ENCODE results near the gene SRXN1. TPM values are rescaled to one million over a fixed set of nuclear protein-coding genes. Genes with fewer than 3 reads are reported as not detected.

Gene SRXN1
- total RNA-seq, 4 donors from 2014 or later: 36.9 to 57.1 (median 38.0) TPM

GRCh38 chr20:655726-656624, 3.0 kb upstream of the SRXN1 start:
- no peak for ATAC-seq
- Histone ChIP-seq H3K4me1 (peaks cover 3 to 31% (median 9%) of the 10 kb centered on the region in 3 donors), H3K27me3 (peaks cover 36% of the 10 kb centered on the region), H3K27ac (no peak overlapping the region), H3K36me3 (peaks cover 0 to under 1% of the 10 kb centered on the region in 2 donors), H3K4me3 (no peak overlapping the region), H3K9me3 (no peaks in the 10 kb centered on the region)
- TF ChIP-seq POLR2A (IDR thresholded peaks at IDR 0.05) (no peak), CTCF (IDR thresholded peaks at IDR 0.05) (no peak), POLR2AphosphoS5 (IDR thresholded peaks at IDR 0.05) (no peak), EP300 (IDR thresholded peaks at IDR 0.05) (no peak)
- WGBS, 2 donors (ENCODE audit: low coverage in 1 of 2): 69 to 79% methylated on average over 8 to 11 of the region's 11 CpGs

GRCh38 chr20:654417-654750, 1.4 kb upstream of the SRXN1 start:
- H3K4me1 ChIP-seq: peaks cover 3 to 32% (median 9%) of the 10 kb centered on the region in 3 donors
- H3K9me3 ChIP-seq: no peaks in the 10 kb centered on the region
- no peak for ATAC-seq
- no peak overlapping the region for H3K4me3 ChIP-seq
- peaks cover 20% of the 10 kb centered on the region for H3K27me3 ChIP-seq
- no peak overlapping the region for H3K27ac ChIP-seq
- WGBS, 2 donors (ENCODE audit: low coverage in 1 of 2): 79 to 94% methylated on average over 3 of the region's 3 CpGs
- H3K36me3 ChIP-seq: peaks cover 0 to 16% of the 10 kb centered on the region in 2 donors
- TF ChIP-seq POLR2A (IDR thresholded peaks at IDR 0.05) (no peak), POLR2AphosphoS5 (IDR thresholded peaks at IDR 0.05) (no peak), EP300 (IDR thresholded peaks at IDR 0.05) (no peak), CTCF (IDR thresholded peaks at IDR 0.05) (no peak)

GRCh38 chr20:653590-654416, 803 bp upstream of the SRXN1 start:
- Histone ChIP-seq H3K36me3 (peaks cover 0 to 22% of the 10 kb centered on the region in 2 donors), H3K27me3 (peaks cover 14% of the 10 kb centered on the region), H3K9me3 (no peaks in the 10 kb centered on the region), H3K4me3 (peak overlapping the region; percentile 74 to 87), H3K4me1 (peaks cover 3 to 32% (median 9%) of the 10 kb centered on the region in 3 donors), H3K27ac (peak overlapping the region; percentile 68 to 92 (median 88))
- no peak for ATAC-seq
- TF ChIP-seq CTCF (IDR thresholded peaks at IDR 0.05) (no peak), EP300 (IDR thresholded peaks at IDR 0.05) (no peak), POLR2AphosphoS5 (IDR thresholded peaks at IDR 0.05) (no peak)
- 12 to 16% methylated on average over 14 to 22 of the region's 31 CpGs for WGBS, 2 donors (ENCODE audit: low coverage in 1 of 2)

- Histone ChIP-seq H3K27ac (peak overlapping the region; percentile 39 to 92 (median 88)), H3K4me1 (peaks cover 3 to 32% (median 9%) of the 10 kb centered on the region in 3 donors), H3K9me3 (peaks cover 0 to 10% (median 0%) of the 10 kb centered on the region in 3 donors), H3K36me3 (peaks cover 0 to 33% of the 10 kb centered on the region in 2 donors), H3K27me3 (peaks cover 5% of the 10 kb centered on the region), H3K4me3 (peak overlapping the region; percentile 74 to 87)
- 0% methylated on average over 4 to 5 of the region's 36 CpGs for WGBS, 2 donors (ENCODE audit: low coverage in 1 of 2)
- peak; percentile 23 for ATAC-seq
- TF ChIP-seq EP300 (IDR thresholded peaks at IDR 0.05): no peak
- TF ChIP-seq POLR2A (IDR thresholded peaks at IDR 0.05): no peak
- TF ChIP-seq POLR2AphosphoS5 (IDR thresholded peaks at IDR 0.05): no peak
- TF ChIP-seq CTCF (IDR thresholded peaks at IDR 0.05): no peak
Observed at GRCh38 chr20:652615-653109, 338 bp downstream of the SRXN1 start.
